WTC11 (cell line): ENCODE measurements around the gene CHST3. TPM values are rescaled to one million over a fixed set of nuclear protein-coding genes. Genes with fewer than 3 reads are reported as not detected.

Source experiments
- ATAC-seq: fragments of 200-7000 bp; cut with Tn5 transposase; 2 replicates; pipeline ENCODE4 v1.10.0; 2021; ENCODE audit warnings: mild to moderate bottlenecking, moderate library complexity
- CTCF ChIA-PET: fragments of 300-600 bp; sonication (Branson Sonifier 250); formaldehyde crosslinking; loops from one replicate; lab custom pipeline; 2021; ENCODE audit warnings: antibody characterized with exemption; lab: Charles Lee
- POLR2A ChIA-PET: fragments of 350-600 bp; sonication (Branson Sonifier 250); formaldehyde crosslinking; loops from one replicate; lab custom pipeline; 2021; ENCODE audit warnings: antibody characterized with exemption; lab: Charles Lee
- DNase-seq: peaks from one replicate; pipeline ENCODE4 v3.0.0; 2021; ENCODE audit warnings: low spot score
- H3K27ac Mint-ChIP-seq: 2 replicates; pipeline ENCODE4 v1.8.0; 2021; ENCODE audit warnings: mixed read lengths
- H3K27me3 Mint-ChIP-seq: 2 replicates; pipeline ENCODE4 v1.8.0; 2021; ENCODE audit warnings: low read depth, mild to moderate bottlenecking, moderate library complexity, mixed read lengths
- H3K36me3 Mint-ChIP-seq: 2 replicates; pipeline ENCODE4 v1.8.0; 2021; ENCODE audit warnings: mixed read lengths
- H3K4me1 Mint-ChIP-seq: 2 replicates; pipeline ENCODE4 v1.8.0; 2022; ENCODE audit warnings: mixed read lengths
- H3K4me3 Mint-ChIP-seq: 2 replicates; pipeline ENCODE4 v1.8.0; 2021; ENCODE audit warnings: mild to moderate bottlenecking, moderate library complexity, mixed read lengths
- H3K9me3 Mint-ChIP-seq: 2 replicates; pipeline ENCODE4 v1.8.0; 2021; ENCODE audit warnings: mixed read lengths
- ATF3 ChIP-seq: sonication (generic); formaldehyde crosslinking; conservative IDR thresholded peaks from 2 replicates; pipeline ENCODE4 v1.8.1; 2022; ENCODE audit warnings: mild to moderate bottlenecking, missing genetic modification reagents
- EMX1 ChIP-seq: fragments of 250-450 bp; sonication (Bioruptor Pico); IDR thresholded peaks from 2 replicates; pipeline ENCODE4 v1.8.0; 2021; ENCODE audit warnings: mild to moderate bottlenecking
- GABPB1 ChIP-seq: sonication (generic); formaldehyde crosslinking; IDR thresholded peaks from 2 replicates; pipeline ENCODE4 v1.8.1; 2023; ENCODE audit warnings: mild to moderate bottlenecking, missing genetic modification reagents
- HMGA2 ChIP-seq: fragments of 250-450 bp; sonication (Bioruptor Pico); IDR thresholded peaks from 2 replicates; pipeline ENCODE4 v1.4.0; 2021; ENCODE audit warnings: mild to moderate bottlenecking, moderate library complexity
- IRF1 ChIP-seq: sonication (generic); formaldehyde crosslinking; IDR thresholded peaks from 2 replicates; pipeline ENCODE4 v1.8.0; 2023; ENCODE audit warnings: missing genetic modification reagents
- NFE2L1 ChIP-seq: sonication (generic); formaldehyde crosslinking; IDR thresholded peaks from 2 replicates; pipeline ENCODE4 v1.8.1; 2023; ENCODE audit warnings: missing genetic modification reagents
- PRDM15 ChIP-seq: sonication (generic); formaldehyde crosslinking; IDR thresholded peaks from 2 replicates; pipeline ENCODE4 v1.8.0; 2022; ENCODE audit warnings: missing genetic modification reagents
- PREB ChIP-seq: sonication (generic); formaldehyde crosslinking; IDR thresholded peaks from 2 replicates; pipeline ENCODE4 v1.8.1; 2022; ENCODE audit warnings: mild to moderate bottlenecking, missing genetic modification reagents, moderate library complexity, borderline replicate concordance
- RELA ChIP-seq: sonication (generic); formaldehyde crosslinking; IDR thresholded peaks from 2 replicates; pipeline ENCODE4 v1.8.1; 2022; ENCODE audit warnings: missing genetic modification reagents, mild to moderate bottlenecking, borderline replicate concordance
- RORB ChIP-seq: fragments of 250-450 bp; sonication (Bioruptor Pico); IDR thresholded peaks from 2 replicates; pipeline ENCODE4 v1.9.0; 2021; ENCODE audit warnings: mild to moderate bottlenecking
- ZBTB21 ChIP-seq: sonication (generic); formaldehyde crosslinking; IDR thresholded peaks from 2 replicates; pipeline ENCODE4 v1.8.1; 2023; ENCODE audit warnings: mild to moderate bottlenecking, missing genetic modification reagents, borderline replicate concordance
- ZNF396 ChIP-seq: fragments of 250-450 bp; sonication (Bioruptor Pico); IDR thresholded peaks from 2 replicates; pipeline ENCODE4 v1.8.0; 2021; ENCODE audit warnings: mild to moderate bottlenecking, moderate library complexity, borderline replicate concordance
- ZNF512 ChIP-seq: sonication (generic); formaldehyde crosslinking; IDR thresholded peaks from 2 replicates; pipeline ENCODE4 v1.8.1; 2022; ENCODE audit warnings: missing genetic modification reagents, borderline replicate concordance
- ZNF532 ChIP-seq: fragments of 250-450 bp; sonication (Bioruptor Pico); IDR thresholded peaks from 2 replicates; pipeline ENCODE4 v1.9.0; 2021; ENCODE audit warnings: mild to moderate bottlenecking, borderline replicate concordance
- ZSCAN18 ChIP-seq: fragments of 250-450 bp; sonication (Bioruptor Pico); IDR thresholded peaks from 2 replicates; pipeline ENCODE4 v2.1.2; 2022; ENCODE audit warnings: mild to moderate bottlenecking, moderate library complexity
- total RNA-seq: library from RNA; stranded (reverse); gene quantifications from 3 replicates; pipeline ENCODE4 v1.2.3, GENCODE V29; 2021

Gene CHST3
- total RNA-seq, 1 experiment from 2014 or later = 7.0 TPM

GRCh38 chr10:71990706-71991269, 26.6 kb downstream of the CHST3 start:
- POLR2A ChIA-PET = no interaction called here

GRCh38 chr10:71995449-71995848, 31.3 kb downstream of the CHST3 start:
- no peak overlapping the region for H3K4me3 Mint-ChIP-seq
- POLR2A ChIA-PET = interaction anchor here (0.6 kb wide), 1 partner anchor 195 kb away, joined by 5 read pairs; no protein-coding TSS in a partner anchor
- peaks cover 10% of the 10 kb centered on the region for H3K4me1 Mint-ChIP-seq
- no peak for DNase-seq
- no peak overlapping the region for H3K27ac Mint-ChIP-seq
- no peaks in the 10 kb centered on the region; the same call in 1 of the 2 replicates for H3K36me3 Mint-ChIP-seq
- H3K9me3 Mint-ChIP-seq = no peaks in the 10 kb centered on the region
- CTCF ChIA-PET = interaction anchor here (1.1 to 1.9 kb wide), 3 partner anchors 12 to 79 kb away, joined by 4 to 7 read pairs (median 5); no protein-coding TSS in a partner anchor
- no peaks in the 10 kb centered on the region for H3K27me3 Mint-ChIP-seq
- TF ChIP-seq IRF1 (CRISPR knock-in tag) = no peak
- TF ChIP-seq ZNF532 (CRISPR knock-in tag) = no peak
- no peak for TF ChIP-seq RORB (CRISPR knock-in tag)
- TF ChIP-seq ZSCAN18 (CRISPR knock-in tag) = no peak
- TF ChIP-seq RELA (CRISPR knock-in tag) = no peak
- ATAC-seq = no peak

More at GRCh38 chr10:71990706-71991269, 26.6 kb downstream of the CHST3 start:
- TF ChIP-seq GABPB1 (no peak), PREB (no peak), ZNF512 (no peak), ZBTB21 (CRISPR knock-in tag) (no peak), NFE2L1 (CRISPR knock-in tag) (no peak), EMX1 (CRISPR knock-in tag) (no peak), ZNF396 (no peak), ATF3 (CRISPR knock-in tag) (no peak), PRDM15 (CRISPR knock-in tag) (no peak), HMGA2 (no peak)
- Mint-ChIP-seq H3K4me3 (no peak overlapping the region), H3K27ac (no peak overlapping the region), H3K9me3 (peaks cover 15% of the 10 kb centered on the region), H3K36me3 (peaks cover 10% of the 10 kb centered on the region), H3K4me1 (no peaks in the 10 kb centered on the region), H3K27me3 (no peaks in the 10 kb centered on the region)
- DNase-seq (no peak), ATAC-seq (no peak)
- CTCF ChIA-PET = no interaction called here
